Peyer's patch (tissue), 4 donors: ENCODE measurements around the gene SZRD1. TPM values are rescaled to one million over a fixed set of nuclear protein-coding genes. Genes with fewer than 3 reads are reported as not detected.

ENCODE experiments used
- DNase-seq, 3 donors: peaks; one replicate each; pipeline ENCODE4 v3.0.0-alpha.2; 2017 to 2019
- H3K27ac ChIP-seq, 4 donors: fragments of 200-600 bp; sonication (generic); one replicate each; pipeline ENCODE4 v1.5.1; 2016 to 2019
- H3K27me3 ChIP-seq, 2 donors: fragments of 200-600 bp; sonication (generic); one replicate each; pipeline ENCODE4 v1.5.1; 2019
- H3K36me3 ChIP-seq, 3 donors: fragments of 200-600 bp; sonication (generic); one replicate each; pipeline ENCODE4 v1.5.1; 2016 to 2019
- H3K4me1 ChIP-seq, 4 donors: fragments of 200-600 bp; sonication (generic); one replicate each; pipeline ENCODE4 v1.5.1; 2016 to 2019
- H3K4me3 ChIP-seq, 4 donors: fragments of 200-600 bp; sonication (generic); 1 replicate in 3 of 4; 2 replicates in 1 of 4; pipeline ENCODE4 v1.5.1; 2016 to 2019; ENCODE audit warnings: mild to moderate bottlenecking in 1 of 4
- H3K9me3 ChIP-seq, 4 donors: fragments of 200-600 bp; sonication (generic); one replicate each; pipeline ENCODE4 v1.5.1; 2016 to 2019; ENCODE audit warnings: mild to moderate bottlenecking in 1 of 4
- CTCF ChIP-seq, 6 experiments: fragments of 450-650 bp in 4 of 6; fragments of 200-600 bp in 2 of 6; sonication (generic) in 1 of 6; IDR thresholded peaks; one replicate each; pipeline ENCODE4 v1.5.1; 2017 to 2019; ENCODE audit warnings: antibody characterized with exemption in 6 of 6, mild to moderate bottlenecking in 3 of 6, moderate library complexity in 1 of 6
- POLR2A ChIP-seq, 2 donors: fragments of 450-650 bp; IDR thresholded peaks; one replicate each; pipeline ENCODE4 v1.5.1; 2017; ENCODE audit warnings: antibody characterized with exemption in 2 of 2, mild to moderate bottlenecking in 2 of 2, moderate library complexity in 2 of 2
- total RNA-seq, 4 donors: library from RNA; depleted of rRNA; stranded (reverse); fragments of >200 nt; gene quantifications; one replicate each; pipeline ENCODE4 v1.1.0, GENCODE V29; 2016

SZRD1 gene
- total RNA-seq, 4 donors from 2014 or later: 52.0 to 59.5 (median 57.4) TPM

- Histone ChIP-seq H3K4me3 (no peak overlapping the region), H3K36me3 (peaks cover 0 to 48% (median 0%) of the 10 kb centered on the region in 3 donors), H3K27me3 (no peaks in the 10 kb centered on the region), H3K4me1 (peaks cover 0 to 36% (median under 1%) of the 10 kb centered on the region in 4 donors), H3K9me3 (no peaks in the 10 kb centered on the region), H3K27ac (no peak overlapping the region)
- no peak for TF ChIP-seq POLR2A (IDR thresholded peaks at IDR 0.05)
- TF ChIP-seq CTCF (IDR thresholded peaks at IDR 0.05): no peak
- no peak for DNase-seq
These were observed 25.9 kb downstream of the SZRD1 start for GRCh38 chr1:16392740-16393569.

- peaks cover 0 to 32% (median 0%) of the 10 kb centered on the region in 4 donors for H3K4me1 ChIP-seq
- H3K4me3 ChIP-seq: no peak overlapping the region
These were observed 26.8 kb downstream of the SZRD1 start for GRCh38 chr1:16393570-16394521.

GRCh38 chr1:16394977-16395376 lies 27.9 kb downstream of the SZRD1 start:
- H3K36me3 ChIP-seq: peaks cover 0 to 54% (median 0%) of the 10 kb centered on the region in 3 donors
- DNase-seq: no peak
- no peak overlapping the region for H3K27ac ChIP-seq
- H3K9me3 ChIP-seq: no peaks in the 10 kb centered on the region
- no peak overlapping the region for H3K4me3 ChIP-seq
- TF ChIP-seq POLR2A (IDR thresholded peaks at IDR 0.05) (no peak), CTCF (IDR thresholded peaks at IDR 0.05) (no peak)
- H3K27me3 ChIP-seq: no peaks in the 10 kb centered on the region
- peaks cover 0 to 29% (median 0%) of the 10 kb centered on the region in 4 donors for H3K4me1 ChIP-seq

More at GRCh38 chr1:16393570-16394521, 26.8 kb downstream of the SZRD1 start:
- no peaks in the 10 kb centered on the region for H3K9me3 ChIP-seq
- H3K27ac ChIP-seq: no peak overlapping the region
- H3K27me3 ChIP-seq: no peaks in the 10 kb centered on the region
- peaks cover 0 to 54% (median 0%) of the 10 kb centered on the region in 3 donors for H3K36me3 ChIP-seq
- no peak for TF ChIP-seq CTCF (IDR thresholded peaks at IDR 0.05)
- no peak for TF ChIP-seq POLR2A (IDR thresholded peaks at IDR 0.05)
- no peak for DNase-seq

- no peak overlapping the region for H3K27ac ChIP-seq
- no peak for TF ChIP-seq CTCF (IDR thresholded peaks at IDR 0.05)
- no peak for TF ChIP-seq POLR2A (IDR thresholded peaks at IDR 0.05)
- no peak overlapping the region for H3K4me3 ChIP-seq
- peaks cover 0 to 54% (median 0%) of the 10 kb centered on the region in 3 donors for H3K36me3 ChIP-seq
- no peaks in the 10 kb centered on the region for H3K27me3 ChIP-seq
- no peak for DNase-seq
- peaks cover 0 to 17% (median 0%) of the 10 kb centered on the region in 4 donors for H3K4me1 ChIP-seq
- no peaks in the 10 kb centered on the region for H3K9me3 ChIP-seq
These were observed 29.5 kb downstream of the SZRD1 start for GRCh38 chr1:16396591-16396990.

- TF ChIP-seq POLR2A (IDR thresholded peaks at IDR 0.05) (no peak), CTCF (IDR thresholded peaks at IDR 0.05) (no peak)
- DNase-seq: no peak
- peaks cover 0 to 54% (median 0%) of the 10 kb centered on the region in 3 donors for H3K36me3 ChIP-seq
- peaks cover 0 to 12% (median 0%) of the 10 kb centered on the region in 4 donors for H3K4me1 ChIP-seq
- H3K27me3 ChIP-seq: no peaks in the 10 kb centered on the region
- H3K27ac ChIP-seq: no peak overlapping the region
- H3K4me3 ChIP-seq: no peak overlapping the region
- no peaks in the 10 kb centered on the region for H3K9me3 ChIP-seq
These were observed 30.1 kb downstream of the SZRD1 start for GRCh38 chr1:16397120-16397519.
